Activated CD8-positive, alpha-beta memory T cell treated with anti-CD3 and anti-CD28 coated beads for 4 hours (primary cell): ENCODE measurements around the gene ALPK3.
"Not testable (repeated sequence)": the region's sequence is repeated elsewhere in the genome, so short reads cannot be mapped to it uniquely, and the experiment has no call there.

Experiments used
- DNase-seq, 2 donors: peaks; one replicate each; pipeline ENCODE4 v3.0.0-alpha.2; 2020; ENCODE audit warnings: low read depth in 2 of 2

ALPK3 gene

DNA sequence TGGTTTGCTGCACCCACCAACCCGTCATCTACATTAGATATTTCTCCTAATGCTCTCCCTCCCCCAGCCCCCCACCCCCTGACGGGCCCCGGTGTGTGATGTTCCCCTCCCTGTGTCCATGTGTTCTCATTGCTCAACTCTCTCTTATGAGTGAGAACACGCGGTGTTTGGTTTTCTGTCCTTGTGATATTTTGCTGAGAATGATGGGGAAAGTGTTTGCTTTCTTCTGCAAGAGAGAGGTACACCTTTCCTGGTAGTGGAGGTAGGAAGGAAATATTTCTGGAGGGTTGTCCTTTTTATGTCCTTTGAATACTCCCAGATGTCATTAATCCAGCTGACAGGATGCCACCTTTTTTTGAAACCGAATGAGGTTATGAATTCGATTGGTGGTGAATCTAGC is 56.8 kb downstream of the ALPK3 start:
- no peak for DNase-seq

GRCh38 chr15:84874981-84875699 is 58.0 kb downstream of the ALPK3 start:
- no peak for DNase-seq

DNA sequence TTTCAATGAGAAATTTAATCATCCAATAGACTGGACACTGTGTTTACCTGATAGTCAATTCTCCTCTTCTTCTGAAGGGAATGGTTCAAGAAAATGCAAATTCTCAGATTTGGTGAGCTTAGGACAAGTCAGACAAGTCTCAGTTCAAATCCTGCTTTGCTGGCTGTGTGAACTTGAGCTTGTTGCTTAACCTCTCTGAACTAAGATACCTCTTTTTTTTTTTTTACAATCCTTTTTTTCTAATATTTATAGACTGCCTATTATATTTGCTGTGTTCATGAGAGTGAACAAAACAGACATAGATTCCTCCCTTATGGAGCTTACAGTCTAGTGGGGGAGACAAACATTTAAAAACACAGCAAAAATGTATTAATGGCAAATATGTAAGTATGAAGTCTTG is 59.1 kb downstream of the ALPK3 start:
- no peak for DNase-seq

DNA sequence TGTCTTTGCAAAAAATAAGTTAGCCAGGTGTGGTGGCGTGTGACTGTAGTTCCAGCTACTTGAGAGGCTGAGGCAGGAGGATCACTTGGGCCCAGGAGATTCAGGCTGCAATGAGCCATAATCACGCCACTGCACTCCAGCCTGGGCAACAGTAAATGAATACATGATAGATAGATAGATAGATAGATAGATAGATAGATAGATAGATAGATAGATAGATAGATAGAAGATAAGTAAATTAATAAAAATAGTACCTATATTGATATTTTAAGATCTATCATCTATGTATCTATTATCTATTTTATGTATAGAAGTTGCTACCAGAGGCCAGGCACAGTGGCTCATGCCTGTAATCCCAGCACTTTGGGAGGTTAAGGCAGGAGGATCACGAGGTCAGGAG is 60.5 kb downstream of the ALPK3 start:
- DNase-seq = not testable (repeated sequence)

DNA sequence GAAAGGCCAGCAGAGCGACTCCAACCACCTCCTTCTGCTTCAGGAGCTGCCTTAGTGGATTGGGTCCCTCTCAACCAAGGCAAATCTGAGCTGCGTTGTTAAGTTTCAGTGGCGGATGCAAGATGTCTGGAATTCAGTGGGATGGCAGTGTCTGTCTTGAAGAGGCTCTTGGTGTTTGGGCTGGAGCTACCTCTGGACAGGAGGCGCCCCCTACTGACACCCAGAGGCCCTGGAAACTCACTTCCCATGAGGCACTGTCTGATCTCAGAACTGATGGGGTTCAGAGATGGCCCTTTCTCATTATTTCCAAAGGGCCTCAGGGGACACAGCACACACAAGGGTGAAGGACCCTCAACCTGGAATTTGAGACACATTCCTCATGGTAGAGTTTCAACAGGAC is 61.3 kb downstream of the ALPK3 start:
- DNase-seq = peak; percentile 12 to 13

GRCh38 chr15:84879088-84879780 is 62.1 kb downstream of the ALPK3 start:
- DNase-seq = no peak

GRCh38 chr15:84880007-84880406 is 62.9 kb downstream of the ALPK3 start:
- no peak for DNase-seq

DNA sequence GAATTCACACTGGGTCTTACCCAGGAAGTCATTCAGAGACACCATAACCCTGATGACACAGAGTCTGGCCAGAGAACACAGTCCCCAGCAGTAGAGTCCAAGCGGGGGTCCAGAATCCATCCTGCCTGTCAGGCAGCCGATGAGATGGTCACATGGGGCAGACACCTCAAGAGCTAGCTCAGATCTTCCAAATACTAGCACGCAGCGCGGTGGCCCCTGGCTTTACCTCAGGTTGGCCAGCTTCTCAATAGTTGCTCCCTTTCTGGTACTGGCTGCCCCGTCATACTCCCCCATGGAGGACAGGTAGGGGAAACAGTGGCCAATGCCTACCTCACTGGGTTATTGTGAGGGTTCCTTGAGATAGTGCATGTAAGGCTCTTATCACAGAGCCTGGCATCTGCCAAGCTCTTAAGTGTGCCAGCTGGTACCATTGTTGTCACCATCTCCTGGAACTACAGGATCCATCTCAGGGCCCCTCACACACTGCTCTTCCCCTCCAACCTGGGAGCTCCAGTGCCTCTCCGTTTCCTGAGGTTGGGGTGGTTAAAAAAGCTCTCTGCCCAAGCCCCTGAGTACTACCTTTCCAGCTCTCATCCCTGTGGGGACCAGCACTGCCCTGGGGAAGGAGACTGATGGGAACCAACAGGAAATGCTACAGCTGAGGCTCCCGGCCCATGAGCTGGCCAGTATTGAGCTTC is 63.8 kb downstream of the ALPK3 start:
- no peak for DNase-seq

GRCh38 chr15:84881520-84881830 is 64.3 kb downstream of the ALPK3 start:
- DNase-seq = no peak

GRCh38 chr15:84883466-84883865 is 66.3 kb downstream of the ALPK3 start:
- DNase-seq = no peak

GRCh38 chr15:84883916-84884781 is 67.0 kb downstream of the ALPK3 start, which contains the start of gene SLC28A1:
Gene SLC28A1, plus strand, starts transcription at chr15:84884662. Its CDS starts 3,099 bp downstream, at chr15:84887761.
- DNase-seq = no peak

GRCh38 chr15:84885801-84886200 is 68.6 kb downstream of the ALPK3 start:
- DNase-seq = no peak

- DNase-seq = no peak
Observed at GRCh38 chr15:84886211-84886983, 69.2 kb downstream of the ALPK3 start.

GRCh38 chr15:84886984-84887299 is 69.8 kb downstream of the ALPK3 start:
- no peak for DNase-seq

DNA sequence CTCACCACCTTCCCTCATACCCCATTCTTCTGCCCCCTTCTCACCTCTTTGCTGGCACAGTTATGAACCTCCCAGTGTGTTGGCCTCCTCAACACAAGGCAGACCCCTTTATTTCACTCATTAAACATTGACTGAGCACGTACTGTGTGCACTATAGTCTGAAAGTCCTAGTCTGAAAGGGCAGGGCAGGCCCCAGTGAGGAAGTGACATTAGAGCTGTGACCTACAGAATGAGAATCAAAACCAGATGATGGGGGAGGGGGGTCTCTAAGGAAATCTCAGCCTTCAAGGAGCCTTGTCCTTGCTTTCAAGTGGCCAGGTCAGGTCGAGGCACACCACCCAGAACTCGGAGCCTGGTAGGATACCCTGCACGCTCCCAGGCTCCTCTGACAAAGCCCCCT is 70.8 kb downstream of the ALPK3 start:
- DNase-seq = no peak

DNA sequence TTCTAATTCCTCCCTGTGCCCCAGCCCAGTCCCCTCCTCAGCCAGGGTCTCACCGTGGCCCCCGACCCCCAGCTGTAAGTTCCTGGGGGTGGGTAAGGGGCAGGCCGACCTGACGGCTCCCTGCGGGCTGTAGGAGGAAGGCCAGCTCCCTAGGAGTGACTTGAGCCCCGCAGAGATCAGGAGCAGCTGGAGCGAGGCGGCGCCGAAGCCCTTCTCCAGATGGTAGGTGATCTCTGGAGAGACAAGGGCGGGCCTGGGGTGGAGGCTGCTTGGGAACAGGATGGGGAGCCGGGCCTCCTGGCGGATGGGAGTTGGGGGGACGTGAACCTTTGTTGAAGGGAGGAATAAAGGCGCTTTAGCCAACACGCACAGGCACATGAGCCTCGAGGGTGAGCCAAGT is 71.5 kb downstream of the ALPK3 start:
- no peak for DNase-seq

GRCh38 chr15:84889313-84889990 is 72.3 kb downstream of the ALPK3 start:
- DNase-seq = no peak

DNA sequence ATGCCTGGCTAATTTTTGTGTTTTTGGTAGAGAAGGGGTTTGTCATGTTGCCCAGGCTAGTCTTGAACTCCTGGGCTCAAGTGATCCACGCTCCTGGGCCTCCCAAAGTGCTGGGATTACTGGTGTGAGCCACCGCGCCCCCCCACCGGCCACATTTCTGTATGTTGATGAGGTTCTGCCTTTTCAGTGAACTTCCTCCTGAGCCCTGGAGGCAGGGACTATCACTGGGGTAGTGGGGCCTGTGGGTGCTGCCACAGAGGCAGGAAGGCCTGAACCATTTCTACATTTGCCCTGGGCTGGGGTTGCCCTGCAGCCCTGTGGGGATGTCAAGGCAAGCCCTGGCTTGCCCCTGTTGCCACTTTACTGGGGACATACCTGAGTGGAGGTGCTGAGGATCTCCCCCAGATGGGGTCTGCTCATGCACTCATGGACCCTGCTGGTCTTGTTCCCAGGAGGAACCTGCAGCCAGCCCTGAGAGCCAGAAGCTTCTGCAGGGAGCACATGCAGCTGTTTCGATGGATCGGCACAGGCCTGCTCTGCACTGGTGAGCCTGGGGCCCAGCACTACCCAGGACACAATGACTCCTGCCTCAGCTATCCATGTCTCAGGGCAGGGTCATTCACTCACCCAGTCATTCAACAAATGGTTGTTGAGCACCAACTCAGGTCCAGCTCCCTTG is 73.0 kb downstream of the ALPK3 start:
- DNase-seq = no peak

- DNase-seq = no peak
Observed at GRCh38 chr15:84890670-84891162, 73.6 kb downstream of the ALPK3 start.

GRCh38 chr15:84891339-84891738 is 74.2 kb downstream of the ALPK3 start:
- no peak for DNase-seq
